ENCODE measurements around the gene DDX18. TPM values are rescaled to one million over a fixed set of nuclear protein-coding genes. Genes with fewer than 3 reads are reported as not detected.

The DDX18 gene
- total and polyA plus RNA-seq, 2 donors (not counting 3 experiments of a cell fraction or from before 2014, with no cell fraction given) = 15.8 to 50.4 TPM

- POLR2A ChIA-PET = no interaction called here
- intact Hi-C loops (cut with micrococcal nuclease) (no loop called here), dilution Hi-C loops (cut with MboI; ENCODE audit: extremely low pct_ligation_motif_present, low sequenced_read_pairs) (no loop called here)
- Histone ChIP-seq H2AFZ (ENCODE audit: low read depth, low read length) (no peak overlapping the region), H3K79me2 (ENCODE audit: control insufficient read depth, insufficient read depth, low read length) (no peaks in the 10 kb centered on the region), H3K4me3 (replicated peaks in 1 of 3; ENCODE audit: insufficient read depth in 1 of 3, low read depth in 1 of 3, low read length in 3 of 3) (no peak overlapping the region), H3K4me2 (ENCODE audit: insufficient read depth, low read length) (no peak overlapping the region), H3K36me3 (ENCODE audit: control insufficient read depth in 2 of 2, extremely low read depth in 1 of 2, insufficient read depth in 2 of 2, low read length in 2 of 2) (no peaks in the 10 kb centered on the region), H3K9ac (replicated peaks; ENCODE audit: extremely low read depth, insufficient read depth, low read length) (no peak overlapping the region), H3K9me3 (replicated peaks; ENCODE audit: control insufficient read depth, insufficient read depth, low read length) (no peaks in the 10 kb centered on the region), H3K4me1 (ENCODE audit: control insufficient read depth, extremely low read depth, insufficient read depth, low read length) (no peaks in the 10 kb centered on the region), H3K27ac (ENCODE audit: insufficient read depth, low read depth, low read length) (no peak overlapping the region), H4K20me1 (replicated peaks; ENCODE audit: control insufficient read depth, extremely low read depth, insufficient read depth, low read length) (no peaks in the 10 kb centered on the region), H3K27me3 (ENCODE audit: control insufficient read depth in 2 of 2, insufficient read depth in 2 of 2, low read length in 2 of 2) (peaks cover 0 to 2% of the 10 kb centered on the region in 2 experiments), H3K9me1 (replicated peaks; ENCODE audit: control insufficient read depth, extremely low read depth, insufficient read depth, low read length) (no peaks in the 10 kb centered on the region)
- CTCF ChIA-PET = no interaction called here
- BruUV-seq (replicated peaks) = no TSS peak
- FAIRE-seq (no peak), DNase-seq (ENCODE audit: low read depth, low spot score) (no peak)
- TF ChIP-seq JUN (IDR thresholded peaks at IDR 0.05; ENCODE audit: borderline replicate concordance, insufficient read depth, insufficient read length, low read depth) (no peak), POLR2AphosphoS5 (IDR thresholded peaks at IDR 0.05; ENCODE audit: insufficient read depth, low read depth, low read length) (no peak), POLR2A (IDR thresholded peaks at IDR 0.05; ENCODE audit: low read depth, low read length) (no peak), GATA2 (IDR thresholded peaks at IDR 0.05; ENCODE audit: insufficient read depth, insufficient read length, low read depth, low read length) (no peak), EZH2 (IDR thresholded peaks at IDR 0.05; ENCODE audit: borderline replicate concordance, low read depth, low read length, severe bottlenecking) (no peak), FOS (IDR thresholded peaks at IDR 0.05; ENCODE audit: borderline replicate concordance, insufficient read depth, low read length) (no peak), MYC (IDR thresholded peaks at IDR 0.05; ENCODE audit: low read depth, low read length) (no peak), CTCF (IDR thresholded peaks at IDR 0.05; ENCODE audit: extremely low read depth in 1 of 2, insufficient read depth in 1 of 2, low read depth in 1 of 2, low read length in 2 of 2) (no peak)
- TF ChIP-seq, protein P1, sequence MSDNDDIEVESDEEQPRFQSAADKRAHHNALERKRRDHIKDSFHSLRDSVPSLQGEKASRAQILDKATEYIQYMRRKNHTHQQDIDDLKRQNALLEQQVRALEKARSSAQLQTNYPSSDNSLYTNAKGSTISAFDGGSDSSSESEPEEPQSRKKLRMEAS (IDR thresholded peaks at IDR 0.05; ENCODE audit: insufficient read depth, insufficient read length) = no peak
Observed at GRCh38 chr2:117875786-117876185, 61.3 kb downstream of the DDX18 start.
